Inferior parietal cortex (tissue), 1 donor: Measurements from ENCODE around the gene EPHX1.
"Not testable (repeated sequence)": the region's sequence is repeated elsewhere in the genome, so short reads cannot be mapped to it uniquely, and the experiment has no call there.

ENCODE experiments used
- DNase-seq: peaks from one replicate; pipeline ENCODE4 v3.0.0-alpha.2; 2016; ENCODE audit errors: extremely low spot score

The EPHX1 gene

GRCh38 chr1:225816643-225817538, 7.0 kb downstream of the EPHX1 start:
- DNase-seq: no peak

- peak; percentile 78 for DNase-seq
These were observed 7.7 kb downstream of the EPHX1 start for GRCh38 chr1:225817611-225818061.

GRCh38 chr1:225818229-225818628, 8.3 kb downstream of the EPHX1 start:
- no peak for DNase-seq

- no peak for DNase-seq
These were observed 9.6 kb downstream of the EPHX1 start for GRCh38 chr1:225819346-225820192.

GRCh38 chr1:225820522-225821120, 10.7 kb downstream of the EPHX1 start:
- DNase-seq: no peak

GRCh38 chr1:225822655-225823403, 12.9 kb downstream of the EPHX1 start:
- no peak for DNase-seq

- DNase-seq: no peak
These were observed 13.9 kb downstream of the EPHX1 start for GRCh38 chr1:225823811-225824261.

GRCh38 chr1:225824533-225824941, 14.6 kb downstream of the EPHX1 start:
- no peak for DNase-seq

GRCh38 chr1:225825078-225825477, 15.2 kb downstream of the EPHX1 start:
- no peak for DNase-seq

GRCh38 chr1:225825607-225826007, 15.7 kb downstream of the EPHX1 start:
- DNase-seq: no peak

- no peak for DNase-seq
These were observed 17.2 kb downstream of the EPHX1 start for GRCh38 chr1:225827076-225827475.

GRCh38 chr1:225828706-225829345, 18.9 kb downstream of the EPHX1 start:
- no peak for DNase-seq

GRCh38 chr1:225830841-225831240, 20.9 kb downstream of the EPHX1 start:
- DNase-seq: no peak

GRCh38 chr1:225834417-225835329, 24.7 kb downstream of the EPHX1 start:
- DNase-seq: no peak

GRCh38 chr1:225835856-225836255, 25.9 kb downstream of the EPHX1 start:
- no peak for DNase-seq

GRCh38 chr1:225836296-225836695, 26.4 kb downstream of the EPHX1 start:
- DNase-seq: not testable (repeated sequence)

GRCh38 chr1:225838793-225839192, 28.9 kb downstream of the EPHX1 start:
- no peak for DNase-seq

GRCh38 chr1:225840223-225840610, 30.3 kb downstream of the EPHX1 start:
- DNase-seq: no peak

GRCh38 chr1:225840713-225841112, 30.8 kb downstream of the EPHX1 start:
- no peak for DNase-seq

GRCh38 chr1:225842074-225842473, 32.1 kb downstream of the EPHX1 start:
- DNase-seq: no peak
